ENCODE data around the gene BYSL. TPM values are rescaled to one million over a fixed set of nuclear protein-coding genes. Genes with fewer than 3 reads are reported as not detected.
A peak's percentile ranks its signal among the peaks of the same experiment; 100 is the strongest.

The BYSL gene
- total and polyA plus RNA-seq, 9 of the 15 experiments (the other 6 are each of a cell fraction or from before 2014, with no cell fraction given): 22.2 to 92.3 (median 53.4) TPM

- TF ChIP-seq PHB2 (IDR thresholded peaks at IDR 0.05; ENCODE audit: low read depth): peak; percentile 69; the same call in 1 of the 2 replicates
- TF ChIP-seq TRIM24 (IDR thresholded peaks at IDR 0.05): no peak
- TF ChIP-seq ZBTB11 (CRISPR knock-in tag; IDR thresholded peaks at IDR 0.05): no peak
- peak; percentile 35 for TF ChIP-seq NUFIP1 (IDR thresholded peaks at IDR 0.05; ENCODE audit: partially characterized antibody)
- TF ChIP-seq HNRNPLL (IDR thresholded peaks at IDR 0.05; ENCODE audit: low read depth, low read length, poor library complexity, severe bottlenecking): peak; percentile 38
- TF ChIP-seq TAF7 (tag; IDR thresholded peaks at IDR 0.05): no peak
- 0 out of 2 replicates have a peak, but pooled peaks have one; percentile 69 for TF ChIP-seq HLTF (IDR thresholded peaks at IDR 0.05)
- TF ChIP-seq, protein P1, sequence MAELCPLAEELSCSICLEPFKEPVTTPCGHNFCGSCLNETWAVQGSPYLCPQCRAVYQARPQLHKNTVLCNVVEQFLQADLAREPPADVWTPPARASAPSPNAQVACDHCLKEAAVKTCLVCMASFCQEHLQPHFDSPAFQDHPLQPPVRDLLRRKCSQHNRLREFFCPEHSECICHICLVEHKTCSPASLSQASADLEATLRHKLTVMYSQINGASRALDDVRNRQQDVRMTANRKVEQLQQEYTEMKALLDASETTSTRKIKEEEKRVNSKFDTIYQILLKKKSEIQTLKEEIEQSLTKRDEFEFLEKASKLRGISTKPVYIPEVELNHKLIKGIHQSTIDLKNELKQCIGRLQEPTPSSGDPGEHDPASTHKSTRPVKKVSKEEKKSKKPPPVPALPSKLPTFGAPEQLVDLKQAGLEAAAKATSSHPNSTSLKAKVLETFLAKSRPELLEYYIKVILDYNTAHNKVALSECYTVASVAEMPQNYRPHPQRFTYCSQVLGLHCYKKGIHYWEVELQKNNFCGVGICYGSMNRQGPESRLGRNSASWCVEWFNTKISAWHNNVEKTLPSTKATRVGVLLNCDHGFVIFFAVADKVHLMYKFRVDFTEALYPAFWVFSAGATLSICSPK (IDR thresholded peaks at IDR 0.05; ENCODE audit: borderline replicate concordance): 0 out of 2 replicates have a peak, but pooled peaks have one; percentile 59
- TF ChIP-seq, protein P2, sequence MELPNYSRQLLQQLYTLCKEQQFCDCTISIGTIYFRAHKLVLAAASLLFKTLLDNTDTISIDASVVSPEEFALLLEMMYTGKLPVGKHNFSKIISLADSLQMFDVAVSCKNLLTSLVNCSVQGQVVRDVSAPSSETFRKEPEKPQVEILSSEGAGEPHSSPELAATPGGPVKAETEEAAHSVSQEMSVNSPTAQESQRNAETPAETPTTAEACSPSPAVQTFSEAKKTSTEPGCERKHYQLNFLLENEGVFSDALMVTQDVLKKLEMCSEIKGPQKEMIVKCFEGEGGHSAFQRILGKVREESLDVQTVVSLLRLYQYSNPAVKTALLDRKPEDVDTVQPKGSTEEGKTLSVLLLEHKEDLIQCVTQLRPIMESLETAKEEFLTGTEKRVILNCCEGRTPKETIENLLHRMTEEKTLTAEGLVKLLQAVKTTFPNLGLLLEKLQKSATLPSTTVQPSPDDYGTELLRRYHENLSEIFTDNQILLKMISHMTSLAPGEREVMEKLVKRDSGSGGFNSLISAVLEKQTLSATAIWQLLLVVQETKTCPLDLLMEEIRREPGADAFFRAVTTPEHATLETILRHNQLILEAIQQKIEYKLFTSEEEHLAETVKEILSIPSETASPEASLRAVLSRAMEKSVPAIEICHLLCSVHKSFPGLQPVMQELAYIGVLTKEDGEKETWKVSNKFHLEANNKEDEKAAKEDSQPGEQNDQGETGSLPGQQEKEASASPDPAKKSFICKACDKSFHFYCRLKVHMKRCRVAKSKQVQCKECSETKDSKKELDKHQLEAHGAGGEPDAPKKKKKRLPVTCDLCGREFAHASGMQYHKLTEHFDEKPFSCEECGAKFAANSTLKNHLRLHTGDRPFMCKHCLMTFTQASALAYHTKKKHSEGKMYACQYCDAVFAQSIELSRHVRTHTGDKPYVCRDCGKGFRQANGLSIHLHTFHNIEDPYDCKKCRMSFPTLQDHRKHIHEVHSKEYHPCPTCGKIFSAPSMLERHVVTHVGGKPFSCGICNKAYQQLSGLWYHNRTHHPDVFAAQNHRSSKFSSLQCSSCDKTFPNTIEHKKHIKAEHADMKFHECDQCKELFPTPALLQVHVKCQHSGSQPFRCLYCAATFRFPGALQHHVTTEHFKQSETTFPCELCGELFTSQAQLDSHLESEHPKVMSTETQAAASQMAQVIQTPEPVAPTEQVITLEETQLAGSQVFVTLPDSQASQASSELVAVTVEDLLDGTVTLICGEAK (IDR thresholded peaks at IDR 0.05): 0 out of 2 replicates have a peak, but pooled peaks have one; percentile 59
- TF ChIP-seq, protein P2 (CRISPR knock-in tag; IDR thresholded peaks at IDR 0.05): no peak
Observed at GRCh38 chr6:41894366-41895299, 26.7 kb upstream of the BYSL start (continued).
